ENCODE measurements around the gene HTR5A. TPM values are rescaled to one million over a fixed set of nuclear protein-coding genes. Genes with fewer than 3 reads are reported as not detected.

The HTR5A gene
- total and polyA plus RNA-seq, 10 of the 15 experiments (the other 5 are each of a cell fraction or from before 2014, with no cell fraction given), result not detected

DNA sequence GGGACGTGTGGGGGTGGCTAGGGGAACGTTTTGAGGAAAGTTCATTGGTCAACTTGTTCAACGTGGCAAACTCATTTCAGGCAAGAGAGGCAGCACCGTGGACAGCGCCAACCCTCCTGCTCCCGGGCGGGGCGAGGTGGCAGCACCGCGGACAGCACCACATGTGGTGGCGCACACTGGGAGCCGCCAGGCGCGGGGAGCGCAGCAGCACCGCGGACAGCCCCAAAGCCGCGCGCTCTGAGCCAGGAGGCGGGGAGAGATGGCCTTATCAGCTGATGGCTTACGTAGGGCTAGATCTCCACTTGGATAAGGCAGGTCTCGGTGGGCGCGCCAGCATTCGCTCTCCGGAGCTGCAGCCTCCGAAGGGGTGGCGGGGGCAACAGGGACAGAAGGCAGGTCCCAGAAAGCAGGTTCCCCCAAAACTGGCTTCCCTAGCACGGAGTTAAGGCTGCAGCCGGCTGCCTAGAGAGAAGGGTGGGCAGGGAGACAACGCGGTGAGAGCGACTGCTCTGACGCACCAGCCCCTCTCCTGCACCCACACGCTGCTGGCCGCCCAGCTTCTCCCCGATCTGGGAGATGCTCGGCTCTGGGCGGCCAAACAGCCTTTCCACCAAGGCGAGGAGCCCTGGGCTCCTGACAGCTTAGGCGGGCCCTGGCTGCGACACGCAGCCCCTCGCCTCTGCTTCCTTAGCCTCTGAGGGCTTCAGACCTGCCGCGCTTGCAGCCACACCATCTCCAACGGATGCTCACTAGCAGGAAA lies at the start of gene HTR5A (continued):
- TF ChIP-seq, protein P1, sequence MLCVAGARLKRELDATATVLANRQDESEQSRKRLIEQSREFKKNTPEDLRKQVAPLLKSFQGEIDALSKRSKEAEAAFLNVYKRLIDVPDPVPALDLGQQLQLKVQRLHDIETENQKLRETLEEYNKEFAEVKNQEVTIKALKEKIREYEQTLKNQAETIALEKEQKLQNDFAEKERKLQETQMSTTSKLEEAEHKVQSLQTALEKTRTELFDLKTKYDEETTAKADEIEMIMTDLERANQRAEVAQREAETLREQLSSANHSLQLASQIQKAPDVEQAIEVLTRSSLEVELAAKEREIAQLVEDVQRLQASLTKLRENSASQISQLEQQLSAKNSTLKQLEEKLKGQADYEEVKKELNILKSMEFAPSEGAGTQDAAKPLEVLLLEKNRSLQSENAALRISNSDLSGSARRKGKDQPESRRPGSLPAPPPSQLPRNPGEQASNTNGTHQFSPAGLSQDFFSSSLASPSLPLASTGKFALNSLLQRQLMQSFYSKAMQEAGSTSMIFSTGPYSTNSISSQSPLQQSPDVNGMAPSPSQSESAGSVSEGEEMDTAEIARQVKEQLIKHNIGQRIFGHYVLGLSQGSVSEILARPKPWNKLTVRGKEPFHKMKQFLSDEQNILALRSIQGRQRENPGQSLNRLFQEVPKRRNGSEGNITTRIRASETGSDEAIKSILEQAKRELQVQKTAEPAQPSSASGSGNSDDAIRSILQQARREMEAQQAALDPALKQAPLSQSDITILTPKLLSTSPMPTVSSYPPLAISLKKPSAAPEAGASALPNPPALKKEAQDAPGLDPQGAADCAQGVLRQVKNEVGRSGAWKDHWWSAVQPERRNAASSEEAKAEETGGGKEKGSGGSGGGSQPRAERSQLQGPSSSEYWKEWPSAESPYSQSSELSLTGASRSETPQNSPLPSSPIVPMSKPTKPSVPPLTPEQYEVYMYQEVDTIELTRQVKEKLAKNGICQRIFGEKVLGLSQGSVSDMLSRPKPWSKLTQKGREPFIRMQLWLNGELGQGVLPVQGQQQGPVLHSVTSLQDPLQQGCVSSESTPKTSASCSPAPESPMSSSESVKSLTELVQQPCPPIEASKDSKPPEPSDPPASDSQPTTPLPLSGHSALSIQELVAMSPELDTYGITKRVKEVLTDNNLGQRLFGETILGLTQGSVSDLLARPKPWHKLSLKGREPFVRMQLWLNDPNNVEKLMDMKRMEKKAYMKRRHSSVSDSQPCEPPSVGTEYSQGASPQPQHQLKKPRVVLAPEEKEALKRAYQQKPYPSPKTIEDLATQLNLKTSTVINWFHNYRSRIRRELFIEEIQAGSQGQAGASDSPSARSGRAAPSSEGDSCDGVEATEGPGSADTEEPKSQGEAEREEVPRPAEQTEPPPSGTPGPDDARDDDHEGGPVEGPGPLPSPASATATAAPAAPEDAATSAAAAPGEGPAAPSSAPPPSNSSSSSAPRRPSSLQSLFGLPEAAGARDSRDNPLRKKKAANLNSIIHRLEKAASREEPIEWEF (IDR thresholded peaks at IDR 0.05; ENCODE audit: insufficient replicate concordance, low read depth, low read length), result no peak
- TF ChIP-seq, protein P2, sequence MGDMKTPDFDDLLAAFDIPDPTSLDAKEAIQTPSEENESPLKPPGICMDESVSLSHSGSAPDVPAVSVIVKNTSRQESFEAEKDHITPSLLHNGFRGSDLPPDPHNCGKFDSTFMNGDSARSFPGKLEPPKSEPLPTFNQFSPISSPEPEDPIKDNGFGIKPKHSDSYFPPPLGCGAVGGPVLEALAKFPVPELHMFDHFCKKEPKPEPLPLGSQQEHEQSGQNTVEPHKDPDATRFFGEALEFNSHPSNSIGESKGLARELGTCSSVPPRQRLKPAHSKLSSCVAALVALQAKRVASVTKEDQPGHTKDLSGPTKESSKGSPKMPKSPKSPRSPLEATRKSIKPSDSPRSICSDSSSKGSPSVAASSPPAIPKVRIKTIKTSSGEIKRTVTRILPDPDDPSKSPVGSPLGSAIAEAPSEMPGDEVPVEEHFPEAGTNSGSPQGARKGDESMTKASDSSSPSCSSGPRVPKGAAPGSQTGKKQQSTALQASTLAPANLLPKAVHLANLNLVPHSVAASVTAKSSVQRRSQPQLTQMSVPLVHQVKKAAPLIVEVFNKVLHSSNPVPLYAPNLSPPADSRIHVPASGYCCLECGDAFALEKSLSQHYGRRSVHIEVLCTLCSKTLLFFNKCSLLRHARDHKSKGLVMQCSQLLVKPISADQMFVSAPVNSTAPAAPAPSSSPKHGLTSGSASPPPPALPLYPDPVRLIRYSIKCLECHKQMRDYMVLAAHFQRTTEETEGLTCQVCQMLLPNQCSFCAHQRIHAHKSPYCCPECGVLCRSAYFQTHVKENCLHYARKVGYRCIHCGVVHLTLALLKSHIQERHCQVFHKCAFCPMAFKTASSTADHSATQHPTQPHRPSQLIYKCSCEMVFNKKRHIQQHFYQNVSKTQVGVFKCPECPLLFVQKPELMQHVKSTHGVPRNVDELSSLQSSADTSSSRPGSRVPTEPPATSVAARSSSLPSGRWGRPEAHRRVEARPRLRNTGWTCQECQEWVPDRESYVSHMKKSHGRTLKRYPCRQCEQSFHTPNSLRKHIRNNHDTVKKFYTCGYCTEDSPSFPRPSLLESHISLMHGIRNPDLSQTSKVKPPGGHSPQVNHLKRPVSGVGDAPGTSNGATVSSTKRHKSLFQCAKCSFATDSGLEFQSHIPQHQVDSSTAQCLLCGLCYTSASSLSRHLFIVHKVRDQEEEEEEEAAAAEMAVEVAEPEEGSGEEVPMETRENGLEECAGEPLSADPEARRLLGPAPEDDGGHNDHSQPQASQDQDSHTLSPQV (IDR thresholded peaks at IDR 0.05), result no peak
- no peak for TF ChIP-seq RFX5 (IDR thresholded peaks at IDR 0.05; ENCODE audit: low read depth, low read length)
- no peak for TF ChIP-seq CHD2 (IDR thresholded peaks at IDR 0.05; ENCODE audit: borderline replicate concordance, low read depth, low read length)
- no peak for TF ChIP-seq ZNF217 (IDR thresholded peaks at IDR 0.05)
- peak; percentile 73 for TF ChIP-seq ZNF24 (IDR thresholded peaks at IDR 0.05)
- peak; percentile 46; the same call in 1 of the 2 replicates for TF ChIP-seq IRF4 (IDR thresholded peaks at IDR 0.05; ENCODE audit: low read depth, low read length)
- TF ChIP-seq, protein P3, sequence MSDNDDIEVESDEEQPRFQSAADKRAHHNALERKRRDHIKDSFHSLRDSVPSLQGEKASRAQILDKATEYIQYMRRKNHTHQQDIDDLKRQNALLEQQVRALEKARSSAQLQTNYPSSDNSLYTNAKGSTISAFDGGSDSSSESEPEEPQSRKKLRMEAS (IDR thresholded peaks at IDR 0.05; ENCODE audit: low read depth, low read length), result peak; percentile 97
- no peak for TF ChIP-seq PAX8 (IDR thresholded peaks at IDR 0.05)
- TF ChIP-seq, protein P4, sequence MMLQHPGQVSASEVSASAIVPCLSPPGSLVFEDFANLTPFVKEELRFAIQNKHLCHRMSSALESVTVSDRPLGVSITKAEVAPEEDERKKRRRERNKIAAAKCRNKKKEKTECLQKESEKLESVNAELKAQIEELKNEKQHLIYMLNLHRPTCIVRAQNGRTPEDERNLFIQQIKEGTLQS (IDR thresholded peaks at IDR 0.05; ENCODE audit: borderline replicate concordance, extremely low read depth, low read depth, low read length), result no peak
- no peak for TF ChIP-seq ZNF384 (IDR thresholded peaks at IDR 0.05; ENCODE audit: borderline replicate concordance, low read depth, low read length)
- TF ChIP-seq PML (IDR thresholded peaks at IDR 0.05; ENCODE audit: low read length), result no peak
- TF ChIP-seq ZNF274 (IDR thresholded peaks at IDR 0.05; ENCODE audit: insufficient read depth, insufficient read length), result no peak
- no peak for TF ChIP-seq STAT1 (conservative IDR thresholded peaks at IDR 0.05)
- TF ChIP-seq, protein P5, sequence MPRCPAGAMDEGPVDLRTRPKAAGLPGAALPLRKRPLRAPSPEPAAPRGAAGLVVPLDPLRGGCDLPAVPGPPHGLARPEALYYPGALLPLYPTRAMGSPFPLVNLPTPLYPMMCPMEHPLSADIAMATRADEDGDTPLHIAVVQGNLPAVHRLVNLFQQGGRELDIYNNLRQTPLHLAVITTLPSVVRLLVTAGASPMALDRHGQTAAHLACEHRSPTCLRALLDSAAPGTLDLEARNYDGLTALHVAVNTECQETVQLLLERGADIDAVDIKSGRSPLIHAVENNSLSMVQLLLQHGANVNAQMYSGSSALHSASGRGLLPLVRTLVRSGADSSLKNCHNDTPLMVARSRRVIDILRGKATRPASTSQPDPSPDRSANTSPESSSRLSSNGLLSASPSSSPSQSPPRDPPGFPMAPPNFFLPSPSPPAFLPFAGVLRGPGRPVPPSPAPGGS (IDR thresholded peaks at IDR 0.05; ENCODE audit: borderline replicate concordance, insufficient read depth, low read depth, low read length, poor library complexity, severe bottlenecking), result no peak
- TF ChIP-seq POU2F2 (IDR thresholded peaks at IDR 0.05; ENCODE audit: borderline replicate concordance, low read depth, low read length), result peak; percentile 42; the same call in 1 of the 3 replicates
- no peak for TF ChIP-seq NR2C2 (IDR thresholded peaks at IDR 0.05; ENCODE audit: borderline replicate concordance, control insufficient read depth, insufficient read length, low read depth)
- TF ChIP-seq YY1 (IDR thresholded peaks at IDR 0.05; ENCODE audit: low read depth, low read length), result 0 out of 2 replicates have a peak, but pooled peaks have one; percentile 64

Measured in GM12878 (cell line).